Activated T-helper 9 cell treated with anti-CD3 and anti-CD28 coated beads, Interleukin-2, amount 50 U/mL, for 16 hours (primary cell): Measurements from ENCODE around the gene CCNJL.

Experiments used
- DNase-seq: peaks from one replicate; pipeline ENCODE4 v3.0.0-alpha.2; 2020; ENCODE audit warnings: low read depth

The CCNJL gene

DNA sequence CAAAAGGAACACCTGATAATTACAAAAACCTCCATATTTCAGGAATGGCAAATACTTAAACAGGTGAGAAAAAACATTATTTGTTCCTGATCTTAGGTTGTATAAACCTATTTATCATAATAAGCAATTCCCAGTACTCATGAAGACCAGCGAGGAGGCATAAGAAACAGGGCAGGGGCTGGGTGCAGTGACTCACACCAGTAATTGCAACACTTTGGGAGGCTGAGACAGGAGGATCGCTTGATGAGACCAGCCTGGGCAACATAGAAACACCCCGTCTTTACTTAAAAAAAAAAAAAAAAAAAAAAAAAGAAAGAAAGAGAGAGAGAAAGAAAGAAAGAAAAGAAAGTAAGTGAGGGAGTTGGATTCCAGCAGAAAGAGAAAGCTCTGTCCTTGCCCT lies 21.6 kb downstream of the CCNJL start:
- DNase-seq, result no peak

DNA sequence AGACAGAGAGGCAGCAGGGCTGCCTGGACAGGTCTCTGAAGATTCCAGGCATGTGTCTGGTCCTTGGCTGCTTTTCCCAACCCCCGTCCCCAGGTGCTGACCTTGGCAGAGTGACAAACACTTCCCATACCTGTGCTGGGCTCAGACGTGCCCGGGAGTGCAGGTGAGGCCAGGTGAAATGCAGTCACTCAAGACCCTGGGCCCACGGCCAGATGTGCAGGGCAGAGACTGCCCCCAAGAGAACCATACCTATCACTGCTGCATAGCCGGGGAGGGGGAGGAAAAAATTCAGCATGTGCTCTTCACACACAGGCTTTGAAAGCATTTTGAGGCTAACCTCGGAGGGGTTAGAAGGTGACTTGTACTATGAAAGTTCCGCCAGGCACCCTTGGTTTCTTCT lies 22.6 kb downstream of the CCNJL start:
- no peak for DNase-seq

DNA sequence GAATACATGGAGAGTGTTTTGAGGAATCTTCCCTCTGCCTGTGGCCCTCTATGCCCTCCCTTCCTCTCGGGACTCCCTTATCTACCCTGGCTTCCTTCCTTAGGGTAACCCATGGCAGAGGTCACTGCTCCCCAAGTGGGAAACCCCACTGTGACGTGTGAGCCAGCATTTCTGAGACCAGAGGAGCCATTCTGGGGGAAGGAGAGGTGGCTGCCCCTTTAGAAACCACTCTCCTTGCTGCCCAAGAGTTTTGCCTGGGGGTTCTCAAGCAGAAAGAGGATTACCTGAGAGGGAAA lies 23.1 kb downstream of the CCNJL start:
- DNase-seq, result no peak

DNA sequence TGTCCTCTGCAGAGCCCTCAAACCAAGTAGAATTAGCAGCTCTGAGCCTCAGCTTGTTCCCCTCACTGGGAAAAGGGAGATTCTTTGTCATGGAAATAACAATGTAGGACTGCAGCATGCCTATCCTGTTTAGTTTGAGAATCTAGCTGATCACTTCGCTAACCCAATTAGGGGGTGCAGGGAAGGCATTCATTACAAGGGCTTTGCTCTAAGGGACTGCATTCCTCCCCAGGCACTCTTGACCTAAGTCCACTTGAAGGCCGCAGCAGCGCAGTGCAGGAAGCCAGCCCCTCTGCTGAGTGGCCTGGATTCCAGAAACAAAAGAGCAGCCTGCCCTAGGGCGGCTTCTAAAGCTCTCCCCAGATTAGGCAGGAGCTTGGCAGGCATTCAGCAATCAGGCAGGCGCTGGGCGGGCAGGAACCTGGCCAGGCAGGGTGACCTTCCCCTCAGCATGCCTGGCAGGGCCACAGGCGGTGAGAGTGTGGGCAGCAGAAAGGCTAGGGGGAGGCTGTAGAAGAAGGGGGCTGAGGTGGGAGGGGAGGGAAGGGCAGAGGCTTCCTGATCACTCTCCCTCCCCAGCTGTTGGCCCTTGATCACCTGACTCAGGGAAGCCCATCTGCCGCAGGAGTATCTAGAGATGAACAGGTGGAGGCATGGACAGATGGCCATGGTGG lies 24.8 kb downstream of the CCNJL start:
- DNase-seq, result no peak

DNA sequence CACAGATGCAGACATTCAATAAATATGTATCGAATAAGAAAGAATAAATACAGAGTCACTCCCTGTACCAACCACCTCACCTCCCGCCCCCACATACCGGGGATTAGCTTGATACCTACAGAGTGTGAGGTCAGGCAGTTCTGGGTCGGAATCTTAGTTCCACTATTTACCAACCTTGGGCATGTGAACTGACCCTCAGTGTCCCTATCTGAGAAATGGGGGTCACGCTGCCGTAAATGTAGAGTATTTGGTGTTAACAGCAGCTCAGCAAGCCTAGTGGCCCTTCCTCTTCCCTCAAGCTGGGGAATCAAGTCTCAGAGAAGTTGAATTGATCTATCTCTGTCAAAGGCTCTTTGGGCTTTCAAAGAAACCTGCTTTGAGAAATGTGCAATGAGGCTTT lies 25.4 kb downstream of the CCNJL start:
- DNase-seq, result no peak

DNA sequence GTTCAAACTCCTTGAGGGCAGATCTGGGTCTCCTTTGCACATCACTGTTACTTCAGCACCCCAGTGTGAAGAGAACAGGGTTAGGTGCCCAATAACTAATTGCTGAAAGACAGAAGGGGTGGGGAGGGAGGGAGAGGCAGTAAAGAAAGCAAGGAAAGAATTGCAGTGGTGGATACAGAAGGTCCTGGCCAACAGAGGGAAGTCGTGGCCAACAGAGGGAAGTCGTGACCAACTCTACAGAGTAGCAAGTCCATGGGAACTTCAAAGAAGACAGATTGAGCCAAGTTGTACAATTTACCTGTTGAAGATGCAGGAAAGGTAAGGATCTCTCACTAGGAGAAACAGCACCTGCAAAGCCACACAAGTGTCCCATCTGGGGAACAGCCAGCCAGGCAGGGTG lies 27.0 kb downstream of the CCNJL start:
- no peak for DNase-seq

DNA sequence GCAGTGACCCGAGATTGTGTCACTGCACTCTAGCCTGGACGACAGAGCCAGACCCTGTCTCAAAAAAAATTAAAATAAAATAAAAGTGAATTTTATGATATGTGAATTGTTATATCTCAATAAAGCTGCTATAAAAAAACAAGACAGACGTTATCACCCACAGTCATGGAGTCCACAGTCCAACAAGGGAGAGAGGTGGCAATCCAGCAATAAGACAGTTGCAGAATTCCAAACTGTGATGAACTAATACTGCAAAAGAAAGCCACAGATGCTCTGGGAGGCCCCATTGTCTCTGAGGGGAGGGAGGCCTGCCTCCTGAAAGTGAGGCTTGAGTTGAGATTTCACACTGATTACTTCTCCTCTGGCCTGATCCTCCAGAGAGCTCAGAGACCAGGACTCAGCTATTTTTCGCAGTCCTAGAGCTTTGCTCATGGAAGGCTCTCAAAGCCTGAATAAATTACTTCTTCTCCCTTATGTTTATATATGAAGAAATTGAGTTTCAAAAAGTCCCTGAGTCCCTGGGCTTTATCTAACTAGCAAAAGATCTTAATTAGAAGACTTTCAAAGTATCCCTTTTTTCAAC lies 28.0 kb downstream of the CCNJL start:
- no peak for DNase-seq

DNA sequence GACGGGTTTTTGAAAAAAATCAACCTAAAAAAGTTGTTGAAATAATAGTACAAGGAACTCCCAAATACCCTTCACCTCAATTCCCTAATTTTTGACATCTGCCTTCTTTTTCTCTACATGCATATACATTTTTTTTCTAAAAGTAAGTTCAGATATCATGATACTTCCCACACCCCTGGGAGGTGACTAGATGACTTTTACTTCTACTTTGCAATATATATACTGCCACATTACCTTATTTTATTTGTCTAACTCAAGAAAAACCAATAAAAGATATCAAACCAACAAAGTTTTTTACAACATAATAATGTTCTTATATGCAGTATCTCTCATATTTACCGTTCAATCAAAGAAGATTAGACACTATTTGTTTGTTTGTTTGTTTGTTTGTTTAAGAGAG lies 31.1 kb downstream of the CCNJL start:
- no peak for DNase-seq

DNA sequence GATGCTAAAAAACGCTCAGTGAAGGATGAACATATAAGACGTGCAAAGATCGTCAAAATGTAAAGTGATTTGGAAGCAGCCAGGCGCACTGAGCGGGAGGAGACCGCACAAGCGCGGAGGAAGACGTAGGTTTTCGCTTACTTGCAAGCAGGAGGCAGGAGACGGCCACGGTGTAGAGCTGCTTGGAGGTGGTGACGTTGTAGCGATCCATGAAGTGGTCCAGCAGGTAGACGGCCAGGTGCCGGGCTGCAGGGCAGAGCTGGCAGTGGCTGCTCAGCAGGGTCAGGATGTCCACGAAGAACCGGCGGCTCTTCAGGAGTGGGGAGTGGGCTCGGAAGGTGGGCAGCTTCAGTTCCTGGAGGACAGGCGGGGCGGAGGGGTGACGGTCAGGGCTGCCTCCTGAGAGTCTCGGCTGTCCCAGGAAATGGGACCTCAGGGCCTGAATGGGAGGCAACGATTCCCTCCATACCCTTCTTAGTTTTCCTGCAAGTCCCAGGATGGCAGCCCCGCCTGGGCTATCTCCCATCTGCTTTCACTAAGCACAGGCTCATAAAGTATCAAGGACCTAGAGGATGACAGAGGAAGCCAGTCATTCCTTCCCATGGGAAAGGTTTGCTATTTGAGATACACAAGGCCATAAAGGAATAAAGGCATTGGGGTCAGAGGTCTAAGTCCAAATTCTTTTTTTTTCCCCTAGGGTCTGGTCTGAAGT lies 31.8 kb downstream of the CCNJL start:
- no peak for DNase-seq

DNA sequence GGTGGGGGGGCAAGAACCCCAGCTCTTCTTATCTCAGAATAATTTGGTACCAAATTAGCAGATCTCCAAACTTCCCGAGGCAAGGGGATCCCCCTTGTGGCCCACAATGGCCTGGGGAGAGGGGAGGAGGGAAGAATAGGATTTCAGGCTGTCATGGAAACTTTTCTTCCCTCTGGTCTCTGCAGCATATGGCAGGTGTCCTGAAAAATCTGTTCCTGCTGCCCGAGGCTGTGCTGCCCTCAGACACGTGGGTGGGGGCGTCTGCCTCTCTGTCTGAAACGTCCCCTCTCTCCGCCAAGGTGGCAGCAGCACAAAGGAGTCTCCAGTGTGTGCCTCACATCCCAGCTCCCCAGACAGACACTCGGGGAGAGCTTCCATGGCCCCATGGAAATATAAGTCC lies 34.0 kb downstream of the CCNJL start:
- DNase-seq, result no peak

DNA sequence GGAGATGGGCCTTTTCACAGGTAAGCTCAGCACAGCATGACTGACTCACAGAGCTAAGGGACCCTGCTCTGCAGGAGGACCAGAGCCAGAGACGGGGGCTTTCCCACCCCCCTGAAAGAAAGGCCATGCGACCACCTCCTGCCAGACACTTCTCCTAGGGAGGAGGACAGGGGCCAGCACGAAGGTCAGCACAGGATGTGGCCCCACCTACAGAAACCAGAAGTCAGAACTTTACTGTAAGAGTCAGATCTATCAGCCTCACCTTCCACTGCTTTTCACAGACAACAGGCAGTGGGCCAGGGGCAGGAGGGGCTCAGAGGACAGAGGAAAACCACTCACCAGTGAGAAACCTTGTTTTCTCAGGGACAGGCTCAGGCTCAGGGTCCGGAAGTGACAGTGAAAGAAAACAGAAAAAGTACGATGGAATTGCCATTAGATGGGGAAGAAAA lies 37.9 kb downstream of the CCNJL start:
- DNase-seq, result no peak

DNA sequence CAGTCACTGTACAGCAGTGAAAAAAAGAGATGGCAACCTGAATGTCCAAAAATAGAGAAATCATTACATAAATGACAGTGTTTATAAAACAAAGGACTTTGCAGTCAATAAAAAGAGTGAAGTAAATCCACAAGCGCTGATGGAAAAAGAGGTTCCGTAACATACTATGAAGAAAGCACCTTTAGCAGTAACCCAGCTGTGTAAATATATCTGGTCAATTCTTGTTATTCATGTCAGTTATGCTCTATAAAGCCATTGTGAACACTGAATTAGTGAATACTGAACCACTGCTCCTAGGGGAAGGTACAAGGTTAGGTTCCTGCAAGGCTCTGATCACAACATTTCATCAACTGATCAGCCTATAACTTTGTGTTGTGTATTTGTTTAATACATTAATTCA lies 39.5 kb downstream of the CCNJL start:
- DNase-seq, result no peak

DNA sequence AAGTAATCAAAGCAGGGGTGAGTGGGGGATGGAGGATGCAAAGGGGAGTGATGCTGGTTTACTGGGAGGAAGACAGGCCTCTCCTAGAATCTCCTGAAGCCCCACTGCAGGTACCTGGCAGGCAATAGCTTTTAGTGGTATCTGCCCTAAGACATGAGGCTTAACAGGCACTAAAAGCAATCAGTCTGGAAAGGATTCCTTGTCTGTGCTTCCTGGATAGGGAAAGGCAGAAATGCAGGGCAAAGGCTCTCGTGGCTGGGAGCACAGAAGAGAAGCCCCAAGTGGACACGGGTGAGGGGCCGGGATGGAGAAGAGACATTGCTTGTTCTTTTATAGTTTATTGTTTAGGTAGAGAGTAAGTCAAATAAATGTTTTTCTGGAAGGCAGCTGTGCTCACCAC lies 40.1 kb downstream of the CCNJL start:
- no peak for DNase-seq

DNA sequence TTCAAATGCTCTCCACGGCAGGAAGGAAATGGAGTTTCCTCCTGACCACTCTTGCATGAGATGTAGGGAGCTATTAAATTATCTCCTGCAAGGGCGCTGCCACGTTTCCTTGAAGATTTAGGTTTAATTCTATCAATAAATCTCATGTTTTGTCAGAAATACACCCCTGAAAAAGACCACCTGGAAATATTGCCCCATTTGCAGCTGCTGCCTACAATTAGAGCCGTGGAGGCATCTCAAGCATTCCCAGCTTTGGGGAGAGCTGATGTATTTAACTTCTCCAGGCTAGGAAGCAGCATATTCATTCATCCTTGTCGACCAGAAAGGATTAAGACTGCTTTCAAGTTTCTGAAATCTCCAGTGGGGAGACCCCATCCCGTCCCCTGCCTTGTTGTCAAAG lies 40.5 kb downstream of the CCNJL start:
- DNase-seq, result no peak

DNA sequence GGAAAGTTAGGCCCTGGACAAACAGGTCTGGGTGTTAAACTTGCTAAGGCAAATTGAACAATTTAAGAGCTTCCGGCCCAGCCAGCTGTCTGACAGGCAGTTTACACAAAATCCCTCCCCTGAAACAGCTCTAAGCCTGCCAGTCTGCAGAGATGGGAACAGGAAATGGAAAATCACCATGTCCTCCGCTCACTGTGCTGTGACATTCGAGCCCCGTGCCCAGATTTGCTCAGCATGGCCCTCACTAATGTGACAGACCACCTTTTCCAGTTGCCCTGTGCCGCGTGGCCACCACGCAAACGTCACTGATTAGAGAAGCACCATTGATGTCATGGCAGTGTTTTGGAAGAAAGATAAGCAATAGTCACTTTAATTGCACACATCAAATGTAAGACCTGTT lies 41.0 kb downstream of the CCNJL start:
- DNase-seq, result no peak

DNA sequence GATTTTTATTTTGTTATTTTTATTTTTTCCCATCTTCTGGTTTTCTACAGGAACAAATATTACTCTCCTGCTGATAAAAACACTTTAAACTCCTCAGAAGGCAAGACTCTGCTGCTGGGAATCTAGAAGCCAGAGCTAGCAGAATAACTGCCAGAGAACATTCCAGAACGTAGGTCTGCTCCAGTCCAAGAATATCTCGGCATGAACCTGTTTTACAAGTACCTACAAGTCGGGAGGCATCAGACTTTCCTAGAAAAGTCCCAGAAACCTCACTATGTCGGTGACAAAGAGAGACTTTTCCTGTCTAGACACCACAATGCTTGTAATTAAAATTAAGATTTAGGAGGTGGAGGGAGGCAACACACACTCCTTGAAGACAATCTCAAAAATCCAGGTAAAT lies 41.7 kb downstream of the CCNJL start:
- no peak for DNase-seq

DNA sequence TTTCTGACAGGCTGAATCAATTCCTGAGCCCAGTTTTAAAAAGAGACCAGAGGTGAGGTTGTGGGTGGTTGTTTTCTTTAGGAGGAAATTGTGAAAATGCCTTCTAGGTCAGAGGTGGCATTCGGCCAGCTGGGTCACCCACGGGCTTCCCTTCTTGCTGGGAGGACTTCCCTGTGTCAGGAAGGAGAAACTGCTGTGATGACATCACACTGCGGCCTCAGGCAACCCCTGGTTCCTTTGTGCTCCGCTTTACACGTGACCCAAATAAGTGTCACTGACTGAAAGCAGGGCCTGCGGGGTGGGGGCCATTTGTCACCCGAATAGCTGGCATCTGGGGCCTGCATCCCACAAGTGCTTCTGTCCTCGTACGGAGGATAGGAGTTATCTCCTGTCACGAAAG lies 43.3 kb downstream of the CCNJL start:
- DNase-seq, result no peak

DNA sequence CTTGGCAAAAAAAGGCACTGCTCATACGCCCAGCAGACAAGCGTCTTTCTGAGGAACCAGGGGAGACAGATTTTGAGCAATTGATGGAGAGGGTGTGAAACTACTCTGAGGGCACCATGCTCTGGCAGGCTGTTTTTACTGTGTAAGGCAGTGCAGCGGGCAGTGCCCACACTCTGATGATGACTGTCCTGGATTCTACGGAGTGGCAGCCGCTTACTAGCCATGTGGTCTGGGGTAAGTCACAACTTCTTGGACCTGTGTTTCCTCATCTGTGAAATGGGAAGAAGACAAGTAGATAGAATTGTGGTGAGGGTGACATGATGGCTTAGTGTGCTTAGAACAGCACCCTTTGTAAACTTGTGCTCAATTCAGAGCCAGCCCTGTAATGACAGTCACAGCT lies 44.2 kb downstream of the CCNJL start:
- DNase-seq, result no peak

DNA sequence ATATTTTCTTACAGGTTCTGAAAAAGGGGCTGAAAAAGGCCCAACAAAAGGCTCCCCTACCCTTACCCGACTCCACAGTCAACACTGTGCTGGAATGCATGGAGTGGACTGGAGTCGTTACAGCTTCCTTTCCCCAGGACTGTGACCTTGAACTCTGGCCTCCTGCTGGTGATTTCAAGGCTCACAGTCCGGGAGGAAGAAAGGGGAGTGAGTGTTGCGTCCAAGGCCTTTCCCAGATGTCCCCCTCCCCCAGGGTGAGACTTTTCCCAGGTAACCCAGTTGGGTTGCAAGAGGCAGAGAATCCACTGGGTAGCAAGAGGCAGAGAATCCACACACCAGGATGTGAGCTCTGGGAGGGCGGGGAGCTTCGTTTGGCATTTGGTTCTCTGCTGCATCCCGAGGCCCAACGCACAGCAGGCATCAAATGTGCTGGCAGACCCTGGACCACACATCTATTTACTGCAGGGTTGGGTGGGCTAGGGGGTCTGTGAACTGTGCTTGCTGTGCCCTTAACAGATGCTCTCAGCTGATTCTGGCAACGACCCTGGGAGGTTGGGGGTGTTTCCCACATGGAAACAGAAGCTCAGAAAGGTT lies 45.5 kb downstream of the CCNJL start:
- DNase-seq, result no peak

DNA sequence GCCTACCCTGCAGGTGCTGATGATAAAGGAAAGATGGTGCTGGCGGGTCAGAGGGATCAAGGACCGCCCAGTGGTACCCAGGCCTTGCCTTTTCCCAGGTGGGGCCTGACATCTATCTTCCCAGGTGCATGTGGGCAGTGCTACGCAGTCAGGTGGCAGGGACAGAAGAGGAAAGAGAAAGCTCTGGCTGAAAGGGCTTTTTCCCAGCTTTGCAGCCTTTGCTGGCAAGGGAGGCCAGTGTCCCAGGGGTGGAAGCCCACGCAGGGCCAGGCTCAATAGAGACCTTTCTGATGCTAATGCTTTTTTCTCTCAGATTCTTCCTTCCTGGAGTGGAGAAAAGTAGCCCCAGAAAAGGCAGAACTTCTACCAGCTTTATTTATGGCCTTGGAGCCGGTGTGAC lies 46.3 kb downstream of the CCNJL start:
- DNase-seq, result no peak

DNA sequence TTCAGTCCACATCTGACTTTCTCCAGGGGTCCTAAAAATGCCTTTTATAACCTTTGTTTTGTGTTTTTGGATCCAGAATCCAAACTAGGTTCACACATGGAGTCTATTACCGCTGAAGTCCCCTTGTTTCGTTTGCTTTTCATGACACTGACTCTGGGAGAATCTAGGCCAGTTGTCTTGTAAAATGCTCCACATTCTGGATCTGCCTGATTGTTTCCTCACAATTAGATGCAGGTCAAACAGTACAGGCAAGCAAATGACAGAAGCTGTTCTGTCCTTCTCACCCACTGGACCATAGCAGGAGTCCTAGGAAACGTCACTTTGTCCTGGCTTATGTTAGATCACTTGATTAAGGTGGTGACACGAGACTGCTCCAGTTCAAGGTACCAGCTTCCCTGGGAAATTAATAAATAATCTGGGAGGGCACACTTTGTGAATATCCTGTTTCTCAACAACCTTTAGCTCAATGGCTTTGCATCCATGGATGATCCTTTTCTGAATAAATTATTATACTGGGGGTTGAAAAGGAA lies 49.0 kb downstream of the CCNJL start:
- no peak for DNase-seq

DNA sequence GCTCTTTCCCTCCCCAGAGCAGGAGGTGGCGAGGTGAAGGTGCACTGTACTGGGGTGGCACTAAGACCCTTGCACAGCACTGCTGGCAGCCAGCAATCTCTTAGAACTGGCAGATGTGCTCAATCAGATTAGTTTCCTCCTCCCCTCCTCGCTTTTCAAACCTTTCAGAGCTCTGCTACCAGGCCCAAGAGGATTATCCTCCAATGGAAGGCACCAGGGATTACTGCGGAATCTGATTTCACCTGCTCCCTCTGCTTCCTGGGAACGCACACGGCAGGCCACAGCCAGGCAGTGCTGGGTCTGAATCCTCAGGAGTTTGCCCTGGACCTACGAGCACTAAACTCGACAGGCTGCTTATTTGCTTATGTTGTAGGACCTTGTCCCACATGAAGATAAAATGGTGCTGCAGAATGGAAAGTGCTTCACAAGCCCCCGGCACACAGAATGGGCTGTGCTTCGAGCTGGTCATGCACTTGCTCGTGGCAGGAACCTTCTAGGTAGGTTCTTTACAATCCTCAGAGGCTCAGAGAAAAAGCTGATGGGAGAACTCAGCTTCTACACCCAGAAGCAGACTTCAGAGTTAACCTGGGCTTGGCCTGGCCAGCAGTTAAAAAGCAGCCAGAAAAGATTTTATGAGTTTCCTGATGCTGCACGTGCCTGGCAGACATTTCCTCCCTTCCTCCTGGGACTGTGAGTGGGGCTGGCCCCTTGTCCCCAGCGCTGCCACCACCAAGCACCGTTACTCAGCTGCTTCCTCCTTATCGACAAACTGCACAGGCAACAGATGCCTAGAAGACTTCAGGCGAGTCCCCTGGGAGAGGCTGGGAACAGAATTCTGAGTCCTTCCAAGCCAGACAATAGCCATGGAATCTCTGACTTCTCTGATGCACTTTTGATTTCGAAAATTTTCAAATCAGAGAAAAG lies 50.0 kb downstream of the CCNJL start:
- no peak for DNase-seq
